NT2/D1 (cell line): ENCODE data around the gene SLC9A9.

ENCODE experiments used
- SUZ12 ChIP-seq: IDR thresholded peaks from 2 replicates; pipeline ENCODE4 v1.6.1; 2011; ENCODE audit not compliant: insufficient read length, insufficient read depth; ENCODE audit errors: extremely low read depth
- YY1 ChIP-seq: IDR thresholded peaks from 2 replicates; pipeline ENCODE4 v1.6.1; 2011; ENCODE audit not compliant: insufficient read length, insufficient read depth
- ZNF274 ChIP-seq: IDR thresholded peaks from 2 replicates; pipeline ENCODE4 v1.6.1; 2011; ENCODE audit warnings: mild to moderate bottlenecking, low read depth, low read length

DNA sequence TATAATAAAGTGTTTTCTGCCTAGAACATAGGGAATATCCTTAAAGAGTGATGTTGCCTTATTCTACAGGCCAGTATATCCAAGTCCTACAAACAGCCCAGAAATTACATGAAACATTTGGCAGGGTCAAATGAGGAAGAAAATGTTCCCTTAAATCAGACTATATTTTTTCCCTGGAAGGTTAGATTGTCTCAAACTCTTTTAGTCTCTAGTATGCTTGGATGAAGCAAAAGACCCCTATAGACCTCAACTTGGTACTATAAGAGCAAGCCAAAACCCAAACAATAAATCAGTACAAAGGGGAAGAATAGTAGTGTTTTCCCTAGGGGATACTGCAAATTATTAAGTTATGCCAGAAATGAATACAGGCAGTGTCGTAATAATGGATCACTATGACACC lies 310.2 kb downstream of the SLC9A9 start:
- TF ChIP-seq SUZ12 = no peak
- no peak for TF ChIP-seq ZNF274
- no peak for TF ChIP-seq YY1
